Tibial nerve (tissue), 4 donors: ENCODE data around the gene SLCO3A1.

Experiments used
- EP300 ChIP-seq, 2 donors: sonication (generic); formaldehyde crosslinking; IDR thresholded peaks; one replicate each; pipeline ENCODE4 v1.6.1; 2017; ENCODE audit warnings: antibody characterized with exemption in 2 of 2, mild to moderate bottlenecking in 1 of 2
- POLR2A ChIP-seq, 2 donors: fragments of 450-650 bp; IDR thresholded peaks; one replicate each; pipeline ENCODE4 v1.6.1; 2017; ENCODE audit warnings: antibody characterized with exemption in 2 of 2, mild to moderate bottlenecking in 2 of 2, moderate library complexity in 2 of 2
- TF ChIP-seq, protein P1 (sequence below), 5 experiments: fragments of 200-600 bp in 3 of 5; fragments of 450-650 bp in 2 of 5; sonication (generic) in 3 of 5; IDR thresholded peaks; one replicate each; pipeline ENCODE4 v1.5.1; 2016 to 2019; ENCODE audit warnings: antibody characterized with exemption in 5 of 5, mild to moderate bottlenecking in 3 of 5, moderate library complexity in 2 of 5

DNA sequence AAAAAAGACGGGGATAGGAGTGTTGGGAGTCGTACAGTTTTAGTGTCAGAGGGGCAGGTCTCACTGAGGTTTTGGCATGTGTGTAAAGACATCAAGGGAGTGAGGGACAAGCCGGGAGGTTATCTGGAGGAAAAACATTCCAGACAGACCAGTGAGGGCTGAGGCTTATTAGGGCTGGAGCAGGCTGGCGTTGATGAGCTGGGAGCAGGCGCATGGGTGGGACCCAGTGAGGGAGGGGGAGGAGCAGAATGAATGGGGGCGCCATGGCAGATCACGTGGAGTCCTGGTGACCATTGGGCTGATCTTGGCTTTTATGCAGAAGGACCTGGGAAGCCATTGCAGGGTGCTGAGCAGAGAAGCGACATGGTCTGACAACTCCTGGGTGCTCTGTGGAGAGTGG is 180.2 kb downstream of the SLCO3A1 start:
- TF ChIP-seq, protein P1, sequence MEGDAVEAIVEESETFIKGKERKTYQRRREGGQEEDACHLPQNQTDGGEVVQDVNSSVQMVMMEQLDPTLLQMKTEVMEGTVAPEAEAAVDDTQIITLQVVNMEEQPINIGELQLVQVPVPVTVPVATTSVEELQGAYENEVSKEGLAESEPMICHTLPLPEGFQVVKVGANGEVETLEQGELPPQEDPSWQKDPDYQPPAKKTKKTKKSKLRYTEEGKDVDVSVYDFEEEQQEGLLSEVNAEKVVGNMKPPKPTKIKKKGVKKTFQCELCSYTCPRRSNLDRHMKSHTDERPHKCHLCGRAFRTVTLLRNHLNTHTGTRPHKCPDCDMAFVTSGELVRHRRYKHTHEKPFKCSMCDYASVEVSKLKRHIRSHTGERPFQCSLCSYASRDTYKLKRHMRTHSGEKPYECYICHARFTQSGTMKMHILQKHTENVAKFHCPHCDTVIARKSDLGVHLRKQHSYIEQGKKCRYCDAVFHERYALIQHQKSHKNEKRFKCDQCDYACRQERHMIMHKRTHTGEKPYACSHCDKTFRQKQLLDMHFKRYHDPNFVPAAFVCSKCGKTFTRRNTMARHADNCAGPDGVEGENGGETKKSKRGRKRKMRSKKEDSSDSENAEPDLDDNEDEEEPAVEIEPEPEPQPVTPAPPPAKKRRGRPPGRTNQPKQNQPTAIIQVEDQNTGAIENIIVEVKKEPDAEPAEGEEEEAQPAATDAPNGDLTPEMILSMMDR (IDR thresholded peaks at IDR 0.05): no peak
- TF ChIP-seq EP300 (IDR thresholded peaks at IDR 0.05): no peak
- no peak for TF ChIP-seq POLR2A (IDR thresholded peaks at IDR 0.05)
